Body of pancreas (tissue), 4 donors: ENCODE data around the gene GAB1. TPM values are rescaled to one million over a fixed set of nuclear protein-coding genes. Genes with fewer than 3 reads are reported as not detected.

Source experiments
- ATAC-seq: fragments of 150-250 bp; one replicate; pipeline ENCODE4 v1.9.1; 2016
- DNase-seq, 4 donors: peaks; one replicate each; pipeline ENCODE4 v3.0.0-alpha.2; 2019
- H3K27ac ChIP-seq, 4 donors: fragments of 200-600 bp; sonication (generic); 1 replicate in 3 of 4; 2 replicates in 1 of 4; pipeline versions ENCODE4 v1.5.1 to v1.6.1; 2016 to 2019; ENCODE audit warnings: mild to moderate bottlenecking in 1 of 4, mixed read lengths in 1 of 4, moderate library complexity in 1 of 4
- H3K27me3 ChIP-seq, 2 donors: fragments of 200-600 bp; sonication (generic); one replicate each; pipeline ENCODE4 v1.6.0; 2016; ENCODE audit warnings: mild to moderate bottlenecking in 1 of 2
- H3K36me3 ChIP-seq, 2 donors: fragments of 200-600 bp; sonication (generic); replicated peaks in 1 of 2; 2 replicates each; pipeline ENCODE4 v1.5.1; 2016; ENCODE audit warnings: low read depth in 2 of 2; ENCODE audit not compliant: insufficient read depth in 1 of 2
- H3K4me1 ChIP-seq: fragments of 200-600 bp; sonication (generic); one replicate; pipeline ENCODE4 v1.6.0; 2016
- H3K4me3 ChIP-seq, 2 donors: fragments of 200-600 bp; sonication (generic); 1 replicate in 1 of 2; 2 replicates in 1 of 2; pipeline ENCODE4 v1.5.1; 2016 to 2019
- H3K9me3 ChIP-seq, 3 donors: fragments of 200-600 bp; sonication (generic); 1 replicate in 2 of 3; 2 replicates in 1 of 3; pipeline ENCODE4 v1.5.1; 2016
- POLR2A ChIP-seq, 3 donors: fragments of 450-650 bp; IDR thresholded peaks; one replicate each; pipeline ENCODE4 v1.6.1; 2016; ENCODE audit warnings: antibody characterized with exemption in 3 of 3, mild to moderate bottlenecking in 2 of 3
- WGBS, 2 donors: methylation state at CpG; one replicate each; pipeline ENCODE4 v1.1.5; 2017; 5-methylcytosine and 5-hydroxymethylcytosine counted together
- intact Hi-C: fragments of 100-400 bp; cut with DNase I; formaldehyde crosslinking; loops from one replicate; pipeline ENCODE4 v1.15.1; 2023
- total RNA-seq, 2 donors: library from RNA; depleted of rRNA; stranded (reverse); fragments of >200 nt; gene quantifications; one replicate each; pipeline ENCODE4 v1.1.0, GENCODE V29; 2016
- TF ChIP-seq, protein P1 (sequence below), 7 experiments: fragments of 450-650 bp in 4 of 7; fragments of 200-600 bp in 3 of 7; sonication (generic) in 3 of 7; IDR thresholded peaks; one replicate each; pipeline ENCODE4 v1.5.1; 2016 to 2019; ENCODE audit warnings: antibody characterized with exemption in 7 of 7

Gene GAB1
- total RNA-seq, 2 donors from 2014 or later, result 13.0 to 26.0 TPM

DNA sequence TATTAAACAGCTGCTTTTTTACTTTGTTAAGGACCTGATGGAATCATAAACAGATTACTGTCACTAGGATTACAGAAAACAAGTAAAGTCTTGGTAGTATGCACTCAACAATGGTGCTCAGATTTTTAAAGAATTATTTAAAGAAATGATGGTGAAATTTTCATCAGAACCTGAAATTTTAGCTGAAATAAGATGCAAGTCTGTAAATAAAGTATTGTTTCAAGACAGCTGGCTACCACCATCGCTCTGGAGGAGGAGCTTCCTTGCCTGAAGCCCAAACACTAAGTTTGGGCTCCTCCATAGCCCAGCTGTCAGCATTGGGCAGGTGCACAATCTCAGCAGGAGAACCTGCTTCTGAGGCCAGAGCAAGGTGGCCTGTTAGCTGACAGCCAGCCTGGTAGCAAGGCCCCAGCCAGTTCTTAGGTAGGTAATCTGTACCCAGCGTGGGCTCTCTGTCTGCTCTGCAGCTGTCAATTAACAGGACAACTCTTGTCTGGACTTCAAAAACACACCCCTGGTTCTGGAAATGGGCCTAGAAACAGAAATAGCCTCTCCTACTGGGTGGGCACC lies 4.6 kb downstream of the GAB1 start:
- Histone ChIP-seq H3K36me3 (no peaks in the 10 kb centered on the region), H3K9me3 (no peaks in the 10 kb centered on the region), H3K27ac (peak overlapping the region in 1 of 4 donors; percentile 10), H3K4me1 (peaks cover 43% of the 10 kb centered on the region), H3K27me3 (no peaks in the 10 kb centered on the region), H3K4me3 (no peak overlapping the region)
- intact Hi-C loops, result no loop called here
- TF ChIP-seq, protein P1, sequence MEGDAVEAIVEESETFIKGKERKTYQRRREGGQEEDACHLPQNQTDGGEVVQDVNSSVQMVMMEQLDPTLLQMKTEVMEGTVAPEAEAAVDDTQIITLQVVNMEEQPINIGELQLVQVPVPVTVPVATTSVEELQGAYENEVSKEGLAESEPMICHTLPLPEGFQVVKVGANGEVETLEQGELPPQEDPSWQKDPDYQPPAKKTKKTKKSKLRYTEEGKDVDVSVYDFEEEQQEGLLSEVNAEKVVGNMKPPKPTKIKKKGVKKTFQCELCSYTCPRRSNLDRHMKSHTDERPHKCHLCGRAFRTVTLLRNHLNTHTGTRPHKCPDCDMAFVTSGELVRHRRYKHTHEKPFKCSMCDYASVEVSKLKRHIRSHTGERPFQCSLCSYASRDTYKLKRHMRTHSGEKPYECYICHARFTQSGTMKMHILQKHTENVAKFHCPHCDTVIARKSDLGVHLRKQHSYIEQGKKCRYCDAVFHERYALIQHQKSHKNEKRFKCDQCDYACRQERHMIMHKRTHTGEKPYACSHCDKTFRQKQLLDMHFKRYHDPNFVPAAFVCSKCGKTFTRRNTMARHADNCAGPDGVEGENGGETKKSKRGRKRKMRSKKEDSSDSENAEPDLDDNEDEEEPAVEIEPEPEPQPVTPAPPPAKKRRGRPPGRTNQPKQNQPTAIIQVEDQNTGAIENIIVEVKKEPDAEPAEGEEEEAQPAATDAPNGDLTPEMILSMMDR (IDR thresholded peaks at IDR 0.05), result no peak
- no peak for TF ChIP-seq POLR2A (IDR thresholded peaks at IDR 0.05)
- ATAC-seq, result no peak
- DNase-seq, result peak in 1 of 4 donors; percentile 25
- 70 to 100% methylated on average over 2 of the region's 2 CpGs for WGBS, 2 donors

DNA sequence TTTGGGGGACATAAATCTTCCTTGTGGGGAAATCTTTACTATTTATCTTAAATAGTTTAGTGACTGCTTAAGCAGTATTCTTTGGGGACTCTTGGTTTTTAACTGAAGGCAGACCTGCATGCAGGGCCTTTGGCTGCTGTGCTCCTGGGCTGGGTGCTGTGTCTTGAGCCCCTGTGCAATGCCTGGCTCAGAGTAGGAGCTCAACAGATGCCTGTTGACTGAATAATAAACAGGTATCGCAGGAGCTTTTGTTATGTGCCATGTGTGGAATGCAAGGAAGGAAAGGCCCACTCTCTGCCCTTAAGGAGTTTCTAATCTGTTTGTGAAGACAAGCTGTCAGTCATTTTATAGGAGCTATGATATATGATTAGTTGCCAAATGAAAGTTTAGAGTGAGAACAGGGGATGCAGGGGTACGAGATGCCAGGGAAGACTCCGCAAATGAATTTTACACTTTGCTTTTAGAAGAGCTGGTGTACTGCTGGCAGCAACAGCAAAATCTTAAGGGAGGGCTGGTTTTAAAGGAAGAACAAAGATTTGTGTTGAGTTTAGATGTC lies 6.7 kb downstream of the GAB1 start:
- TF ChIP-seq, protein P1 (IDR thresholded peaks at IDR 0.05), result no peak
- TF ChIP-seq POLR2A (IDR thresholded peaks at IDR 0.05), result no peak
- Histone ChIP-seq H3K27me3 (no peaks in the 10 kb centered on the region), H3K36me3 (no peaks in the 10 kb centered on the region), H3K4me3 (no peak overlapping the region), H3K4me1 (peaks cover 40% of the 10 kb centered on the region), H3K9me3 (no peaks in the 10 kb centered on the region), H3K27ac (no peak overlapping the region)
- WGBS, 2 donors, result 82 to 90% methylated on average over 3 of the region's 3 CpGs
- DNase-seq, result no peak
- no peak for ATAC-seq
- intact Hi-C loops, result no loop called here

DNA sequence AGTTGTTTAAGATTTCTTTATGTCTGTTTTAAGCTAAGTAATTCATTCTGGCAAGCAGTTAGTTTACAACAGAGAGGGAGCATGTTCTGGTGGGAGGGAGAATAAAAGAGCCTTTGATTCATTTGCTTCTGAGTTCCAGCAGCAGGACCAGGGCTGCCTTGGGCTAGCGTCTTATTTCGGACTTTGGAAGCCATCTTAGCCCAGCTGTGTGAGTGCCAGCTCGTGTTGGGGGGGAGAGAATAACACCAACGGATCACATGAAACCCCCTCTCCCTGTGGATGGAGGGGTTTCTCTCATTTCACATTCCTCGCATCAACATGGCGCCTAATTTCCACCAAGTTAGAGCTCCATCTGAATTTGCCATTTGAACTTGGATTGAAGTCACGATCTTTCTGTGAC lies 7.4 kb downstream of the GAB1 start:
- no peak for DNase-seq
- Histone ChIP-seq H3K36me3 (no peaks in the 10 kb centered on the region), H3K4me1 (peaks cover 33% of the 10 kb centered on the region), H3K27ac (peak overlapping the region in 1 of 4 donors; percentile 33), H3K4me3 (no peak overlapping the region), H3K9me3 (no peaks in the 10 kb centered on the region), H3K27me3 (no peaks in the 10 kb centered on the region)
- 76 to 82% methylated on average over 7 of the region's 7 CpGs for WGBS, 2 donors
- intact Hi-C loops, result no loop called here
- ATAC-seq, result no peak
- TF ChIP-seq, protein P1 (IDR thresholded peaks at IDR 0.05), result no peak
- no peak for TF ChIP-seq POLR2A (IDR thresholded peaks at IDR 0.05)

DNA sequence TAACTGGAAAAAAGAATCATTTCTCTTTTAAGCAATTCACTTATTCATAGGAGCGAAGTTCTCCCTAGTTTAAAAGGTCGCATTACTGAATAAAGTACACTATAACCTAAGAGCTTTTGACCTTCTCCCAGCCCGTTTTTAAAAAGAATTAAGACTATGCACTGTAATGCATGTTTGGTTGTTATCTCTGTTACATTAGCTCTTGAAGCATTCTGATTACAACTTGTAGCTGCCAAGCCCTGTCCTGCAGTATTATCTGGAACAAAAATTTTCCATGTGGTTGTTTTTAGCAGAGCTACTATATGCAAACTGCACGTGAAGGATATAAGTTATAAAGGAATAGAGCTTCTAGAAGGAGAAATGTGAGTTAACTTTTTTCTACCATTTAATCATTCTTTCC lies 8.1 kb downstream of the GAB1 start:
- Histone ChIP-seq H3K4me1 (peaks cover 31% of the 10 kb centered on the region), H3K27ac (peak overlapping the region in 3 of 4 donors; percentile 33 to 68 (median 43)), H3K36me3 (no peaks in the 10 kb centered on the region), H3K27me3 (no peaks in the 10 kb centered on the region), H3K4me3 (no peak overlapping the region), H3K9me3 (no peaks in the 10 kb centered on the region)
- ATAC-seq (no peak), DNase-seq (no peak)
- no peak for TF ChIP-seq POLR2A (IDR thresholded peaks at IDR 0.05)
- intact Hi-C loops, result no loop called here
- WGBS, 2 donors, result 25 to 31% methylated on average over 4 of the region's 4 CpGs

DNA sequence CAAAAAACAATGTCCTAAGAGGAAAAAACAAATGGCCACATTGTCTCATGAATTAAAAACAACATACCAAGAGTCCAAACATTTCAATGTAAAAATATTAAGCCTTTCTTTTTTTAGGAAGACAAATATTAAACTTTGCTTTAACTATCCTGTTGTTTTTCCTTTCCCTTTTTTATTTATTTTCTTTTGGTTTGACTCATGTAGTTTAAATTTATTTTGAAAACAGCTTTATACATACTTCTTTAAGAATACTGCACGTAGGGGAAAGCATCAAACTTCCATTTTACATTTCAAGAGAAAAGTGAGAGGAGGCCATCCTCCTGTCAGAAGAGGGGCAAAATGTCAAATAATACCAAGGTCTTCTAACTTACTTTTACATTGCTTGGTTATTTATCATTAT lies 8.7 kb downstream of the GAB1 start:
- Histone ChIP-seq H3K4me1 (peaks cover 31% of the 10 kb centered on the region), H3K27me3 (no peaks in the 10 kb centered on the region), H3K36me3 (no peaks in the 10 kb centered on the region), H3K4me3 (no peak overlapping the region), H3K27ac (peak overlapping the region in 3 of 4 donors; percentile 43 to 68 (median 60)), H3K9me3 (no peaks in the 10 kb centered on the region)
- intact Hi-C loops, result no loop called here
- 72 to 80% methylated on average over 1 of the region's 1 CpG for WGBS, 2 donors
- ATAC-seq, result no peak
- TF ChIP-seq, protein P1 (IDR thresholded peaks at IDR 0.05), result no peak
- TF ChIP-seq POLR2A (IDR thresholded peaks at IDR 0.05), result no peak
- DNase-seq, result no peak
